H9 (cell line): ENCODE results near the gene GFRA1. TPM values are rescaled to one million over a fixed set of nuclear protein-coding genes. Genes with fewer than 3 reads are reported as not detected.

Experiments used
- DNase-seq: peaks from one replicate; pipeline ENCODE4 v3.0.0-alpha.2; 2017
- H2AFZ ChIP-seq: one replicate; pipeline ENCODE4 v1.6.1; 2013; ENCODE audit warnings: mild to moderate bottlenecking, low read length, control low read depth, moderate library complexity
- H2AK5ac ChIP-seq: 2 replicates; pipeline ENCODE4 v1.6.1; 2013; ENCODE audit warnings: low read length, control low read depth, mixed read lengths; ENCODE audit not compliant: insufficient read length
- H2BK120ac ChIP-seq: one replicate; pipeline ENCODE4 v1.6.1; 2013; ENCODE audit warnings: low read depth, mild to moderate bottlenecking, low read length, control low read depth, inconsistent platforms; ENCODE audit not compliant: poor library complexity, severe bottlenecking
- H2BK12ac ChIP-seq: 2 replicates; pipeline ENCODE4 v1.6.1; 2013; ENCODE audit warnings: low read length, control low read depth, mixed read lengths, low read depth; ENCODE audit not compliant: insufficient read length
- H2BK15ac ChIP-seq: 2 replicates; pipeline ENCODE4 v1.6.1; 2013; ENCODE audit warnings: low read depth, low read length, control low read depth
- H2BK20ac ChIP-seq: one replicate; pipeline ENCODE4 v1.6.1; 2013; ENCODE audit warnings: low read depth, mild to moderate bottlenecking, low read length, control low read depth, inconsistent platforms; ENCODE audit not compliant: poor library complexity, severe bottlenecking
- H2BK5ac ChIP-seq: 2 replicates; pipeline ENCODE4 v1.6.1; 2013; ENCODE audit warnings: low read length, control low read depth, mixed read lengths; ENCODE audit not compliant: insufficient read length
- H3K14ac ChIP-seq: 2 replicates; pipeline ENCODE4 v1.6.1; 2013; ENCODE audit warnings: low read length, control low read depth; ENCODE audit not compliant: insufficient read depth
- H3K18ac ChIP-seq: 2 replicates; pipeline ENCODE4 v1.6.1; 2013; ENCODE audit warnings: low read depth, mild to moderate bottlenecking, mixed read lengths, low read length, control low read depth; ENCODE audit not compliant: insufficient read length
- H3K23ac ChIP-seq: 2 replicates; pipeline ENCODE4 v1.6.1; 2013; ENCODE audit warnings: low read length, control low read depth, mixed read lengths, low read depth; ENCODE audit not compliant: insufficient read length
- H3K23me2 ChIP-seq: 2 replicates; pipeline ENCODE4 v1.6.1; 2013; ENCODE audit warnings: low read depth, mild to moderate bottlenecking, mixed read lengths, low read length, control low read depth; ENCODE audit not compliant: insufficient read length, poor library complexity, severe bottlenecking
- H3K27ac ChIP-seq: 2 replicates; pipeline ENCODE4 v1.5.1; 2013; ENCODE audit warnings: low read length, control low read depth, mixed read lengths, low read depth; ENCODE audit not compliant: insufficient read length
- H3K27me3 ChIP-seq: 2 replicates; pipeline ENCODE4 v1.6.1; 2013; ENCODE audit warnings: low read length, control low read depth, inconsistent platforms; ENCODE audit not compliant: insufficient read depth
- H3K4ac ChIP-seq: 2 replicates; pipeline ENCODE4 v1.6.1; 2013; ENCODE audit warnings: low read depth, mild to moderate bottlenecking, control low read depth, inconsistent platforms, low read length, moderate library complexity
- H3K4me1 ChIP-seq: 2 replicates; pipeline ENCODE4 v1.6.1; 2013; ENCODE audit warnings: low read length, control low read depth, inconsistent platforms; ENCODE audit not compliant: insufficient read depth
- H3K4me2 ChIP-seq: 2 replicates; pipeline ENCODE4 v1.6.1; 2013; ENCODE audit warnings: low read length, control low read depth, mixed read lengths; ENCODE audit not compliant: insufficient read length, insufficient read depth
- H3K56ac ChIP-seq: 2 replicates; pipeline ENCODE4 v1.6.1; 2013; ENCODE audit warnings: low read depth, mild to moderate bottlenecking, mixed read lengths, low read length, control low read depth; ENCODE audit not compliant: insufficient read length
- H3K79me1 ChIP-seq: 2 replicates; pipeline ENCODE4 v1.6.1; 2013; ENCODE audit warnings: low read depth, mild to moderate bottlenecking, moderate library complexity, low read length, control low read depth, inconsistent platforms; ENCODE audit not compliant: insufficient read depth, poor library complexity, severe bottlenecking
- H3K79me2 ChIP-seq: 2 replicates; pipeline ENCODE4 v1.6.1; 2013; ENCODE audit warnings: low read length, control low read depth, inconsistent platforms; ENCODE audit not compliant: insufficient read depth
- H3K9ac ChIP-seq: 2 replicates; pipeline ENCODE4 v1.6.1; 2013; ENCODE audit warnings: low read length, control low read depth, mixed read lengths; ENCODE audit not compliant: insufficient read length; ENCODE audit errors: extremely low read depth
- H3K9me3 ChIP-seq: one replicate; pipeline ENCODE4 v1.6.1; 2013; ENCODE audit warnings: low read depth, low read length, inconsistent platforms; ENCODE audit not compliant: control insufficient read depth
- H3T11ph ChIP-seq: one replicate; pipeline ENCODE4 v1.6.1; 2013; ENCODE audit warnings: mild to moderate bottlenecking, low read length, control low read depth, inconsistent platforms
- H4K20me1 ChIP-seq: one replicate; pipeline ENCODE4 v1.6.1; 2013; ENCODE audit not compliant: control insufficient read depth, insufficient read length, insufficient read depth
- H4K5ac ChIP-seq: 2 replicates; pipeline ENCODE4 v1.6.1; 2013; ENCODE audit warnings: low read depth, mild to moderate bottlenecking, mixed read lengths, low read length, control low read depth; ENCODE audit not compliant: insufficient read length
- H4K8ac ChIP-seq: replicated peaks from 2 replicates; pipeline ENCODE4 v1.6.1; 2013; ENCODE audit warnings: low read length, control low read depth, mixed read lengths, low read depth; ENCODE audit not compliant: insufficient read length
- H4K91ac ChIP-seq: 2 replicates; pipeline ENCODE4 v1.6.1; 2013; ENCODE audit warnings: low read depth, mild to moderate bottlenecking, moderate library complexity, mixed read lengths, low read length, control low read depth; ENCODE audit not compliant: insufficient read length
- H3K27ac Mint-ChIP-seq, 3 experiments: 2 replicates in 2 of 3; 3 replicates in 1 of 3; pipeline ENCODE4 v1.8.0; 2020 to 2021; ENCODE audit warnings: mixed read lengths in 3 of 3, mild to moderate bottlenecking in 1 of 3, moderate library complexity in 1 of 3
- H3K27me3 Mint-ChIP-seq: 2 replicates; pipeline ENCODE4 v1.8.0; 2021; ENCODE audit warnings: low read depth, mild to moderate bottlenecking, moderate library complexity, mixed read lengths
- H3K36me3 Mint-ChIP-seq, 3 experiments: 2 replicates in 2 of 3; 3 replicates in 1 of 3; pipeline ENCODE4 v1.8.0; 2020 to 2021; ENCODE audit warnings: low read depth in 3 of 3, mixed read lengths in 3 of 3; ENCODE audit not compliant: insufficient read depth in 1 of 3
- H3K4me1 Mint-ChIP-seq, 2 experiments: 2 replicates each; pipeline ENCODE4 v1.8.0; 2020; ENCODE audit warnings: mixed read lengths in 2 of 2
- H3K4me3 Mint-ChIP-seq, 2 experiments: 2 replicates in 1 of 2; 3 replicates in 1 of 2; pipeline ENCODE4 v1.8.0; 2020 to 2021; ENCODE audit warnings: mild to moderate bottlenecking in 2 of 2, mixed read lengths in 2 of 2, moderate library complexity in 1 of 2
- H3K9me3 Mint-ChIP-seq, 2 experiments: 2 replicates in 1 of 2; 3 replicates in 1 of 2; pipeline ENCODE4 v1.8.0; 2020; ENCODE audit warnings: mild to moderate bottlenecking in 2 of 2, mixed read lengths in 2 of 2, moderate library complexity in 1 of 2
- CTCF ChIP-seq: fragments of 200-600 bp; sonication (generic); conservative IDR thresholded peaks from 3 replicates; pipeline ENCODE4 v1.8.0; 2021; ENCODE audit warnings: antibody characterized with exemption, mild to moderate bottlenecking
- WGBS: extraction: QIAGEN DNeasy Blood & Tissue Kit; methylation state at CpG from one replicate; pipeline ENCODE4 v1.1.7; 2013; ENCODE audit warnings: missing lambda C conversion rate, low lambda C conversion rate, mixed read lengths; ENCODE audit not compliant: insufficient read length; ENCODE audit errors: extremely low coverage; 5-methylcytosine and 5-hydroxymethylcytosine counted together
- total RNA-seq: library from RNA; stranded (reverse); gene quantifications from 2 replicates; pipeline ENCODE4 v1.2.1, GENCODE V29; 2021

The GFRA1 gene
- total RNA-seq, 1 experiment from 2014 or later, result 0.24 TPM

GRCh38 chr10:116175231-116175630 lies 97.8 kb downstream of the GFRA1 start:
- H3K4ac ChIP-seq, result no peak overlapping the region
- H3K79me1 ChIP-seq, result no peaks in the 10 kb centered on the region
- H2BK12ac ChIP-seq, result no peak overlapping the region
- H3K27ac ChIP-seq, result no peak overlapping the region
- H2BK120ac ChIP-seq, result no peak overlapping the region
- H3K36me3 Mint-ChIP-seq, result peaks cover 0 to 3% (median 0%) of the 10 kb centered on the region in 3 experiments; a peak in 2 of 7 replicates
- H2BK20ac ChIP-seq, result no peak overlapping the region
- H3K18ac ChIP-seq, result no peak overlapping the region
- no peaks in the 10 kb centered on the region for H3K23me2 ChIP-seq
- no CpG with 5 or more reads among the region's 8 CpGs for WGBS
- H3K9ac ChIP-seq, result no peak overlapping the region
- H4K5ac ChIP-seq, result no peak overlapping the region
- no peaks in the 10 kb centered on the region for H3K79me2 ChIP-seq
- H3K14ac ChIP-seq, result no peak overlapping the region
- H3K27me3 Mint-ChIP-seq, result peaks cover 2% of the 10 kb centered on the region
- H3K9me3 Mint-ChIP-seq, result peaks cover 0 to under 1% of the 10 kb centered on the region in 2 experiments; a peak in 2 of 5 replicates
- H2BK15ac ChIP-seq, result no peak overlapping the region
- H3K27ac Mint-ChIP-seq, result no peak overlapping the region
- no peak overlapping the region for H3K56ac ChIP-seq
- H3T11ph ChIP-seq, result no peak overlapping the region
- peaks cover 30 to 31% of the 10 kb centered on the region in 2 experiments for H3K4me1 Mint-ChIP-seq
- no peak overlapping the region for H4K8ac ChIP-seq
- H3K4me1 ChIP-seq, result peaks cover 2% of the 10 kb centered on the region
- no peak for DNase-seq
- no peak overlapping the region for H3K23ac ChIP-seq
- no peak overlapping the region for H2AFZ ChIP-seq
- no peaks in the 10 kb centered on the region for H4K20me1 ChIP-seq
- H3K4me3 Mint-ChIP-seq, result no peak overlapping the region; a peak in 1 of 5 replicates
- no peak overlapping the region for H3K4me2 ChIP-seq
- H3K27me3 ChIP-seq, result no peaks in the 10 kb centered on the region
- no peaks in the 10 kb centered on the region for H3K9me3 ChIP-seq
- no peak overlapping the region for H4K91ac ChIP-seq
- no peak for TF ChIP-seq CTCF
- H2BK5ac ChIP-seq, result no peak overlapping the region
- H2AK5ac ChIP-seq, result no peak overlapping the region
